Measurements from ENCODE around the gene GSX2. TPM values are rescaled to one million over a fixed set of nuclear protein-coding genes. Genes with fewer than 3 reads are reported as not detected.

The GSX2 gene
- total and polyA plus RNA-seq, 2 of the 8 experiments (the other 6 are each of a cell fraction or from before 2014, with no cell fraction given) = not detected

DNA sequence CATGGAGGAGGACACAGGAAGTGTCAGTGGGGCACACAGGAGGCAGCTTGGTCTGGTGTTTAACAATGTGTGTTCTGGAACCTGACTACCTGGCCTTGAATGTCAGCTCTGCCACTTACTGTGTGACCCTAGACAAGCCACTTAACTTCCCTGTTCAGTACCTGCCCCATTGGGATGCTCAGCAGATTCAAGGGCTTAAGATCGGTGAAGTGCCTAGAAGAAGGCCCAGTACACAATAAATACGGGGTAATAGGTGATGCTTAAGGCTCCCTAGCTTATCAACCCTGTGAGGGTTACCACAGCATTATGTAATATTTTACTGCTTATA, 33.9 kb upstream of the GSX2 start (continued):
- TF ChIP-seq CBX5 (IDR thresholded peaks at IDR 0.05; ENCODE audit: low read depth, low read length) (no peak), POLR2A (IDR thresholded peaks at IDR 0.05; ENCODE audit: control extremely low read depth in 1 of 2, low read depth in 2 of 2, low read length in 2 of 2) (no peak), CREB1 (IDR thresholded peaks at IDR 0.05) (no peak)

All from H1 (cell line).